Neutrophil (primary cell): ENCODE results near the gene SCN4A.

Source experiments
- H3K27ac ChIP-seq: fragments of 200-600 bp; sonication (generic); 2 replicates; pipeline ENCODE4 v1.5.1; 2016; ENCODE audit warnings: mild to moderate bottlenecking, moderate library complexity
- H3K27me3 ChIP-seq: fragments of 200-600 bp; sonication (generic); 2 replicates; pipeline ENCODE4 v1.6.0; 2016; ENCODE audit warnings: mild to moderate bottlenecking
- H3K36me3 ChIP-seq: fragments of 200-600 bp; sonication (generic); 2 replicates; pipeline ENCODE4 v1.5.1; 2017
- H3K4me1 ChIP-seq, 2 experiments: fragments of 200-600 bp in 1 of 2; sonication (generic) in 1 of 2; 1 replicate in 1 of 2; 2 replicates in 1 of 2; pipeline versions ENCODE4 v1.5.1 to v1.6.1; 2013 to 2016; ENCODE audit warnings: low read depth in 1 of 2, low read length in 1 of 2, mild to moderate bottlenecking in 1 of 2, moderate library complexity in 1 of 2; ENCODE audit not compliant: control insufficient read depth in 1 of 2, insufficient read depth in 1 of 2
- H3K4me3 ChIP-seq, 2 experiments: fragments of 200-600 bp in 1 of 2; sonication (generic) in 1 of 2; 1 replicate in 1 of 2; 2 replicates in 1 of 2; pipeline ENCODE4 v1.5.1; 2013 to 2016; ENCODE audit warnings: low read depth in 1 of 2, low read length in 1 of 2, mild to moderate bottlenecking in 1 of 2, moderate library complexity in 1 of 2
- H3K9me3 ChIP-seq: fragments of 200-600 bp; sonication (generic); 2 replicates; pipeline ENCODE4 v1.5.1; 2016
- TF ChIP-seq, protein P1 (sequence below): fragments of 200-600 bp; sonication (generic); IDR thresholded peaks from 2 replicates; pipeline ENCODE4 v1.5.1; 2016; ENCODE audit warnings: antibody characterized with exemption

SCN4A gene

GRCh38 chr17:63930951-63931575, 41.7 kb downstream of the SCN4A start:
- Histone ChIP-seq H3K4me3 (no peak overlapping the region), H3K36me3 (no peaks in the 10 kb centered on the region), H3K27me3 (peaks cover 12% of the 10 kb centered on the region), H3K9me3 (no peaks in the 10 kb centered on the region), H3K4me1 (peaks cover 12 to 13% of the 10 kb centered on the region in 2 experiments), H3K27ac (no peak overlapping the region)
- TF ChIP-seq, protein P1, sequence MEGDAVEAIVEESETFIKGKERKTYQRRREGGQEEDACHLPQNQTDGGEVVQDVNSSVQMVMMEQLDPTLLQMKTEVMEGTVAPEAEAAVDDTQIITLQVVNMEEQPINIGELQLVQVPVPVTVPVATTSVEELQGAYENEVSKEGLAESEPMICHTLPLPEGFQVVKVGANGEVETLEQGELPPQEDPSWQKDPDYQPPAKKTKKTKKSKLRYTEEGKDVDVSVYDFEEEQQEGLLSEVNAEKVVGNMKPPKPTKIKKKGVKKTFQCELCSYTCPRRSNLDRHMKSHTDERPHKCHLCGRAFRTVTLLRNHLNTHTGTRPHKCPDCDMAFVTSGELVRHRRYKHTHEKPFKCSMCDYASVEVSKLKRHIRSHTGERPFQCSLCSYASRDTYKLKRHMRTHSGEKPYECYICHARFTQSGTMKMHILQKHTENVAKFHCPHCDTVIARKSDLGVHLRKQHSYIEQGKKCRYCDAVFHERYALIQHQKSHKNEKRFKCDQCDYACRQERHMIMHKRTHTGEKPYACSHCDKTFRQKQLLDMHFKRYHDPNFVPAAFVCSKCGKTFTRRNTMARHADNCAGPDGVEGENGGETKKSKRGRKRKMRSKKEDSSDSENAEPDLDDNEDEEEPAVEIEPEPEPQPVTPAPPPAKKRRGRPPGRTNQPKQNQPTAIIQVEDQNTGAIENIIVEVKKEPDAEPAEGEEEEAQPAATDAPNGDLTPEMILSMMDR, result no peak

GRCh38 chr17:63929860-63930766, 42.6 kb downstream of the SCN4A start:
- H3K4me3 ChIP-seq, result no peak overlapping the region
- peaks cover 12% of the 10 kb centered on the region for H3K27me3 ChIP-seq
- TF ChIP-seq, protein P1, result no peak
- no peaks in the 10 kb centered on the region for H3K9me3 ChIP-seq
- no peaks in the 10 kb centered on the region for H3K36me3 ChIP-seq
- H3K27ac ChIP-seq, result no peak overlapping the region
- H3K4me1 ChIP-seq, result peaks cover 12 to 13% of the 10 kb centered on the region in 2 experiments

GRCh38 chr17:63928966-63929695, 43.6 kb downstream of the SCN4A start:
- TF ChIP-seq, protein P1, result no peak
- Histone ChIP-seq H3K4me1 (peaks cover 12 to 13% of the 10 kb centered on the region in 2 experiments), H3K4me3 (no peak overlapping the region), H3K9me3 (no peaks in the 10 kb centered on the region), H3K36me3 (no peaks in the 10 kb centered on the region), H3K27me3 (peaks cover 12% of the 10 kb centered on the region), H3K27ac (no peak overlapping the region)

- Histone ChIP-seq H3K27ac (no peak overlapping the region), H3K36me3 (no peaks in the 10 kb centered on the region), H3K27me3 (peaks cover 12% of the 10 kb centered on the region), H3K9me3 (no peaks in the 10 kb centered on the region), H3K4me1 (peaks cover 12 to 13% of the 10 kb centered on the region in 2 experiments), H3K4me3 (no peak overlapping the region)
- TF ChIP-seq, protein P1, result no peak
Measured at GRCh38 chr17:63928172-63928666, 44.5 kb downstream of the SCN4A start.

DNA sequence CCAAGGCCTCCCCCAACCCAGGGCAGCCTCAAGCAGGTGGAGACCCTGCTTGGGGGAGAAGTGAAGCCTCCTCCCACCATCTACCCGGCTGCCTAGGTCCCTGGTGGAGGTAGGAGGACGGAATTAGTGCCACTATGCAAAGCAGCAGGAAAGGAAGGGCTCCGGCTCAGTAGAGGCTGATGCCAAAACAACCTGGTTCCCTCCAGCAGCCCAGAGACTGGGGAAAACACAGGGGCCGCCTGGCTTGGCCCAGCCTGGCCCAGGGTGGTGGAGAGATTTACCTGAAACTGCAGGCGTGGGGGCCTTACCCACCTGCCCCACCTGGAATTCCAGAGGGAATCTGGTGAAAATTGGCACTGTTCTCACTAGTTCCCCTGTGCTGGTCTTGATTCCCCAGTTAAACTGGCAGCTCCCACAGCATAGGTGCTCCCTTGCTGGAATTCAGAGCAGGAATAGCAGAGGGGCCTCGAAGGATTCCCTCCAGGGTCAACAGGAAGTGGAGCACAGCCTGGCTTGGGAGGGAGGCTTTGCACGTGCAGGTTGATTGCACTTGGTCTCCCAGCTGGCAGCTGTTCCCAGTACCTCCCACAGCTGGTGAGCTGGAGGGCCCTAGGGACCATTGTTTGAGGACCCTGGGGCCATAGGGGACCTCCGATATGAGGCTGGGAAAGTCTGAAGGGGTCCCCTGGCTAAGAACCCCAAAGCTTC, 45.1 kb downstream of the SCN4A start:
- TF ChIP-seq, protein P1, result no peak
- peaks cover 12 to 13% of the 10 kb centered on the region in 2 experiments for H3K4me1 ChIP-seq
- no peaks in the 10 kb centered on the region for H3K9me3 ChIP-seq
- no peak overlapping the region for H3K27ac ChIP-seq
- H3K27me3 ChIP-seq, result peaks cover 10% of the 10 kb centered on the region
- H3K4me3 ChIP-seq, result no peak overlapping the region
- no peaks in the 10 kb centered on the region for H3K36me3 ChIP-seq
